Cardiac muscle cell (in vitro differentiated cells and primary cell): ENCODE measurements around the gene ZDHHC6. TPM values are rescaled to one million over a fixed set of nuclear protein-coding genes. Genes with fewer than 3 reads are reported as not detected.
A peak's percentile ranks its signal among the peaks of the same experiment; 100 is the strongest.
"Not testable (repeated sequence)": the region's sequence is repeated elsewhere in the genome, so short reads cannot be mapped to it uniquely, and the experiment has no call there.

Experiments
- DNase-seq, 2 donors: peaks; one replicate each; pipeline versions ENCODE4 v3.0.0 to v3.0.0-alpha.2; 2010 to 2017; ENCODE audit warnings: low read depth in 1 of 2, low spot score in 1 of 2
- H3K27ac ChIP-seq: fragments of 200-600 bp; sonication (generic); 2 replicates; pipeline ENCODE4 v1.5.1; 2016
- H3K27me3 ChIP-seq: fragments of 200-600 bp; sonication (generic); 2 replicates; pipeline ENCODE4 v1.6.0; 2016; ENCODE audit warnings: control low read depth
- H3K36me3 ChIP-seq: fragments of 200-600 bp; sonication (generic); 2 replicates; pipeline ENCODE4 v1.5.1; 2016; ENCODE audit warnings: control low read depth
- H3K4me1 ChIP-seq: fragments of 200-600 bp; sonication (generic); 2 replicates; pipeline ENCODE4 v1.8.1; 2017; ENCODE audit warnings: low read depth, mild to moderate bottlenecking, mixed run types
- H3K4me3 ChIP-seq: fragments of 200-600 bp; sonication (generic); 2 replicates; pipeline ENCODE4 v1.5.1; 2016; ENCODE audit warnings: mild to moderate bottlenecking
- H3K9me3 ChIP-seq: fragments of 200-600 bp; sonication (generic); 2 replicates; pipeline ENCODE4 v1.5.1; 2017; ENCODE audit warnings: low read depth, mild to moderate bottlenecking, control low read depth
- polyA plus RNA-seq: library from polyadenylated mRNA; unstranded; fragments of >200 nt; fragmentation: Nextera tagmentation; extraction: Ambion mirVana; gene quantifications from 2 replicates; pipeline ENCODE4 v1.2.1, GENCODE V29; 2016
- total RNA-seq: library from RNA; depleted of rRNA; stranded (reverse); fragments of >200 nt; gene quantifications from 2 replicates; pipeline ENCODE4 v1.2.3, GENCODE V29; 2016
- TF ChIP-seq, protein P1 (sequence below): IDR thresholded peaks from 2 replicates; pipeline ENCODE4 v1.5.1; 2012; ENCODE audit warnings: low read depth, mild to moderate bottlenecking, low read length

The ZDHHC6 gene
- total and polyA plus RNA-seq, 2 experiments from 2014 or later, result 12.1 to 37.4 TPM

GRCh38 chr10:112389271-112389822 is 57.4 kb downstream of the ZDHHC6 start:
- TF ChIP-seq, protein P1, sequence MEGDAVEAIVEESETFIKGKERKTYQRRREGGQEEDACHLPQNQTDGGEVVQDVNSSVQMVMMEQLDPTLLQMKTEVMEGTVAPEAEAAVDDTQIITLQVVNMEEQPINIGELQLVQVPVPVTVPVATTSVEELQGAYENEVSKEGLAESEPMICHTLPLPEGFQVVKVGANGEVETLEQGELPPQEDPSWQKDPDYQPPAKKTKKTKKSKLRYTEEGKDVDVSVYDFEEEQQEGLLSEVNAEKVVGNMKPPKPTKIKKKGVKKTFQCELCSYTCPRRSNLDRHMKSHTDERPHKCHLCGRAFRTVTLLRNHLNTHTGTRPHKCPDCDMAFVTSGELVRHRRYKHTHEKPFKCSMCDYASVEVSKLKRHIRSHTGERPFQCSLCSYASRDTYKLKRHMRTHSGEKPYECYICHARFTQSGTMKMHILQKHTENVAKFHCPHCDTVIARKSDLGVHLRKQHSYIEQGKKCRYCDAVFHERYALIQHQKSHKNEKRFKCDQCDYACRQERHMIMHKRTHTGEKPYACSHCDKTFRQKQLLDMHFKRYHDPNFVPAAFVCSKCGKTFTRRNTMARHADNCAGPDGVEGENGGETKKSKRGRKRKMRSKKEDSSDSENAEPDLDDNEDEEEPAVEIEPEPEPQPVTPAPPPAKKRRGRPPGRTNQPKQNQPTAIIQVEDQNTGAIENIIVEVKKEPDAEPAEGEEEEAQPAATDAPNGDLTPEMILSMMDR, result no peak
- DNase-seq, result peak; percentile 15 to 64
- H3K36me3 ChIP-seq, result no peaks in the 10 kb centered on the region
- H3K9me3 ChIP-seq, result no peaks in the 10 kb centered on the region
- no peaks in the 10 kb centered on the region for H3K27me3 ChIP-seq
- no peak overlapping the region for H3K4me3 ChIP-seq
- no peaks in the 10 kb centered on the region for H3K4me1 ChIP-seq
- H3K27ac ChIP-seq, result no peak overlapping the region

DNA sequence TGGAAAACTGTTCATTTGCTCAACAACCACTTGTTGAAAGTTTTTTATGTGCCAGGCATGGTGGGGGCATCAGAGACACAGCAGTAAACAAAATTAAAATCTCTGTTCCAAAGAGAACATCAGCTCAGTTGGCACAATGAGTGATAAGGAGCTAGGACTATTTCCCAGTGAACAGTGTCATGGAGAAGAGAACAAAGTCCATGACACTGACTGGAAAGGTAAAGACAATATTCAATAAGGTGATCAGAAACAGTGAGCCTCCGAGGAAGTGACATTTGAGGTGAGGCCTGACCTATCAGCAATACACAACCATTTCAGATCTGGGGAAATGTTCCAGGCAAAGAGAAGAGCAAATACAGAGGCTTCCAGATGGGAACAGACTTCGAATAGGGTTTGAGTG is 58.2 kb downstream of the ZDHHC6 start:
- Histone ChIP-seq H3K27ac (no peak overlapping the region), H3K27me3 (no peaks in the 10 kb centered on the region), H3K9me3 (no peaks in the 10 kb centered on the region), H3K36me3 (no peaks in the 10 kb centered on the region), H3K4me3 (no peak overlapping the region), H3K4me1 (no peaks in the 10 kb centered on the region)
- no peak for DNase-seq
- TF ChIP-seq, protein P1, result no peak

GRCh38 chr10:112388056-112388455 is 58.7 kb downstream of the ZDHHC6 start:
- H3K4me3 ChIP-seq, result not testable (repeated sequence)

GRCh38 chr10:112385201-112385600 is 61.5 kb downstream of the ZDHHC6 start:
- Histone ChIP-seq H3K4me3 (no peak overlapping the region), H3K27me3 (no peaks in the 10 kb centered on the region), H3K4me1 (no peaks in the 10 kb centered on the region), H3K27ac (no peak overlapping the region), H3K9me3 (no peaks in the 10 kb centered on the region), H3K36me3 (no peaks in the 10 kb centered on the region)
- no peak for DNase-seq
- TF ChIP-seq, protein P1, result no peak

More at GRCh38 chr10:112388056-112388455, 58.7 kb downstream of the ZDHHC6 start:
- not testable (repeated sequence) for H3K9me3 ChIP-seq, DNase-seq, H3K36me3 ChIP-seq, H3K27ac ChIP-seq, H3K27me3 ChIP-seq, H3K4me1 ChIP-seq

GRCh38 chr10:112384141-112384540 is 62.6 kb downstream of the ZDHHC6 start:
- H3K36me3 ChIP-seq, result no peaks in the 10 kb centered on the region
- H3K27me3 ChIP-seq, result no peaks in the 10 kb centered on the region
- TF ChIP-seq, protein P1, result no peak
- no peaks in the 10 kb centered on the region for H3K9me3 ChIP-seq
- DNase-seq, result no peak
- no peaks in the 10 kb centered on the region for H3K4me1 ChIP-seq
- no peak overlapping the region for H3K27ac ChIP-seq
- H3K4me3 ChIP-seq, result no peak overlapping the region

DNA sequence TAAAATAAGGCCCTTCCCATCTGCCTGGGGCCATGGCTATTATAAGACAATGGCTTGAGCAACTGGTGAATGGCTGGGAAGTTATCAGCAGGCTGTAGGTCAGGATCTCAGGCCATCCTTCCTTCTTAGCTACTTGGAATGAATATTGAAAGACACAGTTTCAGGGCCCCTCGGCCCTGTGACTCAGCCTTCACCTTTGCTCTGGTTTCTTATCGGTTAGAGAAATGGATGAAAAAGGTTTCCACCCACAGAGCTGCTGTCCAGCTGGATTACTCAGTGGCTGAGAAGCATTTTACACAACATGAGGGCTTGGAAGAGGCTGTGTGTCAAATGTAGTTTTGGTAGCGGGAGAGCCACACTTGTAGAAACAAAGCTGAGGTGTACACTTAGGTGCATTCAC is 63.4 kb downstream of the ZDHHC6 start:
- Histone ChIP-seq H3K27ac (no peak overlapping the region), H3K36me3 (no peaks in the 10 kb centered on the region), H3K4me1 (no peaks in the 10 kb centered on the region), H3K27me3 (no peaks in the 10 kb centered on the region), H3K9me3 (no peaks in the 10 kb centered on the region), H3K4me3 (no peak overlapping the region)
- TF ChIP-seq, protein P1, result no peak
- DNase-seq, result peak; percentile 11 to 85
